ENCODE data around the gene ST8SIA1. TPM values are rescaled to one million over a fixed set of nuclear protein-coding genes. Genes with fewer than 3 reads are reported as not detected.

ST8SIA1 gene
- total RNA-seq, 3 donors from 2014 or later = 2.6 to 11.1 (median 10.4) TPM

DNA sequence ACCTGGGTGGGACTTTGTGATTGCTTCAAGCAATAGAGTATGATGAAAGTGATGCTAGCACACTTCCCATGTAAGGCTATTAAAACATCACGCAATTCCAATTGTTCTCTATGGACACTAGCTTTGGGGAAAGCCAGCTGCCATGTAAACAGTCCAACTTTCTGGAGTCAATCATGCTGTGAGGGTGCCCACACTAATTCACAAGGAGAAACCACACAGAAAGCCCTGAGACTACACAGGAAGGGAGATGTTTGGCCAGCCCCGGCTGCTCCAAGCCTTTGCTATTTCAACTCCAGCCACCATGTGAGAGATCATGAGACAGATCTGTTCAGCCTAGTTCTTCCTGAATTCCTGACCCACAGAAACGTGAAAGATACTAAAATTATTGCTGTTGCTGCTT, 96.3 kb downstream of the ST8SIA1 start:
- H3K4me3 ChIP-seq = no peak overlapping the region
- TF ChIP-seq POLR2A (IDR thresholded peaks at IDR 0.05) (no peak), POLR2AphosphoS5 (IDR thresholded peaks at IDR 0.05) (no peak)
- TF ChIP-seq, protein P1, sequence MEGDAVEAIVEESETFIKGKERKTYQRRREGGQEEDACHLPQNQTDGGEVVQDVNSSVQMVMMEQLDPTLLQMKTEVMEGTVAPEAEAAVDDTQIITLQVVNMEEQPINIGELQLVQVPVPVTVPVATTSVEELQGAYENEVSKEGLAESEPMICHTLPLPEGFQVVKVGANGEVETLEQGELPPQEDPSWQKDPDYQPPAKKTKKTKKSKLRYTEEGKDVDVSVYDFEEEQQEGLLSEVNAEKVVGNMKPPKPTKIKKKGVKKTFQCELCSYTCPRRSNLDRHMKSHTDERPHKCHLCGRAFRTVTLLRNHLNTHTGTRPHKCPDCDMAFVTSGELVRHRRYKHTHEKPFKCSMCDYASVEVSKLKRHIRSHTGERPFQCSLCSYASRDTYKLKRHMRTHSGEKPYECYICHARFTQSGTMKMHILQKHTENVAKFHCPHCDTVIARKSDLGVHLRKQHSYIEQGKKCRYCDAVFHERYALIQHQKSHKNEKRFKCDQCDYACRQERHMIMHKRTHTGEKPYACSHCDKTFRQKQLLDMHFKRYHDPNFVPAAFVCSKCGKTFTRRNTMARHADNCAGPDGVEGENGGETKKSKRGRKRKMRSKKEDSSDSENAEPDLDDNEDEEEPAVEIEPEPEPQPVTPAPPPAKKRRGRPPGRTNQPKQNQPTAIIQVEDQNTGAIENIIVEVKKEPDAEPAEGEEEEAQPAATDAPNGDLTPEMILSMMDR (IDR thresholded peaks at IDR 0.05) = no peak
- no peaks in the 10 kb centered on the region for H3K9me3 ChIP-seq
- no peaks in the 10 kb centered on the region for H3K27me3 ChIP-seq
- no peak for DNase-seq (ENCODE audit: low spot score in 2 of 2)
- no peak overlapping the region for H3K27ac ChIP-seq
- H3K36me3 ChIP-seq = no peaks in the 10 kb centered on the region
- intact Hi-C loops (cut with DNase I; ENCODE audit: low total_unique reads) = no loop called here
- no peaks in the 10 kb centered on the region for H3K4me1 ChIP-seq

DNA sequence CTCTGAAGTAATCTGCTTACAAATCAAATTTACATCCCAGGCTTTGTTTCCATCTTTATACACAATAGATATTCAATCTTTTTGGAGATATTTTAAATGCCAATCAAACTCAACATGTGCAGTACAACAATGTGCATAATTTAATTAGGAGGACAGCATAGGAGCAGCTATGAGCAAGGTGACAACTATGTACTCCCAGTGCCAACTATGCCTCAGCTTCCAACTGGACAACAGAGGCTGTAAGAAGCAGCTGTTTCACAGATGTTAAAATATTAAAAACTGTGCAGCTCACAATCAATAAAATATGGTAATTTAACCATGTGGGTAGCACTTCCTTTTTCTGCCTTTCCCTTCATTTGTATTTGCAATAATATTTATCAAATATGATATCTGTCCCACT, 99.9 kb downstream of the ST8SIA1 start:
- no peaks in the 10 kb centered on the region for H3K27me3 ChIP-seq
- no peaks in the 10 kb centered on the region for H3K9me3 ChIP-seq
- no peak for DNase-seq (ENCODE audit: low spot score in 2 of 2)
- intact Hi-C loops (cut with DNase I; ENCODE audit: low total_unique reads) = no loop called here
- H3K4me3 ChIP-seq = no peak overlapping the region
- H3K36me3 ChIP-seq = no peaks in the 10 kb centered on the region
- TF ChIP-seq, protein P1 (IDR thresholded peaks at IDR 0.05) = no peak
- TF ChIP-seq POLR2A (IDR thresholded peaks at IDR 0.05) = no peak
- no peak for TF ChIP-seq POLR2AphosphoS5 (IDR thresholded peaks at IDR 0.05)
- H3K4me1 ChIP-seq = no peaks in the 10 kb centered on the region
- no peak overlapping the region for H3K27ac ChIP-seq

DNA sequence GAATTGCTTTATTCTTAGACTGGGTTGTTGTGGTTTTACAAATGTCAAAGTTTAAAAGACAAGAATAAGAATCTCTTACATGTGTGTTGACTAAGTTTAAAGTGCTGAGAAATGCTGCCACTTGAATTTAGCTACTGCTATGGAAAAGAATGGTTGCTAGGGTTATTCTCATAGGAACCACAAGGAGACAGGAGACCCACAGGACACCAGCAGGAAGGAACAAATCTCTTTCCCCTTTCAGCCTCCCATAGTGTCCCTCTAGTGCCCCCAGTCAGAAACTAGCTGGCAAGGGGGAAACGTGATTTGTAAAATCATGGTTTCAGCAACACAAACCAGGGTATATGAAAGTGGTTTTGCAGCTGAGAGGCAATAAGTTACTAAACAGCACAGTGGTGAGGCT, 102.7 kb downstream of the ST8SIA1 start:
- H3K4me1 ChIP-seq = no peaks in the 10 kb centered on the region
- TF ChIP-seq, protein P1 (IDR thresholded peaks at IDR 0.05) = no peak
- TF ChIP-seq POLR2AphosphoS5 (IDR thresholded peaks at IDR 0.05) (no peak), POLR2A (IDR thresholded peaks at IDR 0.05) (no peak)
- DNase-seq (ENCODE audit: low spot score in 2 of 2) = no peak
- H3K27ac ChIP-seq = no peak overlapping the region
- H3K27me3 ChIP-seq = no peaks in the 10 kb centered on the region
- no peaks in the 10 kb centered on the region for H3K9me3 ChIP-seq
- no peak overlapping the region for H3K4me3 ChIP-seq
- intact Hi-C loops (cut with DNase I; ENCODE audit: low total_unique reads) = no loop called here
- no peaks in the 10 kb centered on the region for H3K36me3 ChIP-seq

DNA sequence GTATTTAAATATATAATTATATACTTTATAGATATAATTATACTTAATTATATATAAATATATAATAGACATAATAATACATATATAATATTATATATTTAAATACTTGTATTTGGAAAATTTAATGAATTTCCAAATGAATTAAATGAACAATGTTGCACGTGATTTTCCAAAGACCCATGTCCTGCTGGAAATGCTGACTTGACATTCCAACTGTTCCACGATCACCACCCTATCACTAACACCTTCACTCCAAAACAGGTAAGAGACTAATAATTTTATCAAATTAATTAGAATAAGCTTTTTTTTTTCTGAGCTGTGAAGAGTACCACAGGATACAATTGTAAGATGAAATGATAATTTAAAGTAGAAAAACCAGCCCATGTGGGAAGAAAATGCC, 103.4 kb downstream of the ST8SIA1 start:
- no peak for DNase-seq (ENCODE audit: low spot score in 2 of 2)
- intact Hi-C loops (cut with DNase I; ENCODE audit: low total_unique reads) = no loop called here
- H3K9me3 ChIP-seq = no peaks in the 10 kb centered on the region
- no peaks in the 10 kb centered on the region for H3K36me3 ChIP-seq
- H3K4me3 ChIP-seq = no peak overlapping the region
- H3K27me3 ChIP-seq = no peaks in the 10 kb centered on the region
- no peak overlapping the region for H3K27ac ChIP-seq
- no peak for TF ChIP-seq POLR2A (IDR thresholded peaks at IDR 0.05)
- TF ChIP-seq POLR2AphosphoS5 (IDR thresholded peaks at IDR 0.05) = no peak
- TF ChIP-seq, protein P1 (IDR thresholded peaks at IDR 0.05) = no peak
- no peaks in the 10 kb centered on the region for H3K4me1 ChIP-seq

DNA sequence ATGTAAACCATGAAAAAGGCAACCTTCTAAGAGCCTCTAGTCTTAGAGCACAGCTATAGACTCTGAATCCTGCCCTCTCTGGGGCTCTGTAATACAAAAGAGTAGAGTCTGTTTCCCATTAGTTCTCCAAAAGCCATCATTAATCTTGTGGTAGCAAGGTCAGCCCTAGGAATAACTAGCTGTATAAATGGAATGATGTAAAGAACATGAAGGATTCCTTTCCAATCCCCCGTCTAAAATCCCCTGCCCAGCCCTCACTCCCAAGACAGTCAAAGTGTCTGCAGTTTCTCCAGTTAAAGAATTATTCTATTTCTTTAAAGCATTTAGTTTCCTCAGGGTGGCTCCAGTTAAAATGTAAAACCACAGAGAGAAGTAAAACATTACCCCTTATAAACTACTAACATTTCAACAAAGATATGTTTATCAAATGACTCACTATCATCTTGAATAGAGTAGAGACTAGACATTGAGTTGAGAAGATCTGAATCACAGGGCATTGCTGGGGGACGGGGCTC, 104.2 kb downstream of the ST8SIA1 start:
- intact Hi-C loops (cut with DNase I; ENCODE audit: low total_unique reads) = no loop called here
- Histone ChIP-seq H3K9me3 (no peaks in the 10 kb centered on the region), H3K4me3 (no peak overlapping the region), H3K27ac (no peak overlapping the region), H3K4me1 (no peaks in the 10 kb centered on the region), H3K27me3 (no peaks in the 10 kb centered on the region), H3K36me3 (no peaks in the 10 kb centered on the region)
- TF ChIP-seq POLR2AphosphoS5 (IDR thresholded peaks at IDR 0.05) (no peak), POLR2A (IDR thresholded peaks at IDR 0.05) (no peak)
- TF ChIP-seq, protein P1 (IDR thresholded peaks at IDR 0.05) = no peak
- no peak for DNase-seq (ENCODE audit: low spot score in 2 of 2)

Data from breast epithelium (tissue), 4 donors.